ENCODE data around the gene C2CD4B. TPM values are rescaled to one million over a fixed set of nuclear protein-coding genes. Genes with fewer than 3 reads are reported as not detected.
A peak's percentile ranks its signal among the peaks of the same experiment; 100 is the strongest.

Gene C2CD4B
- total RNA-seq, 8 experiments from 2014 or later = 0.11 to 0.87 (median 0.45) TPM; not detected in 3

GRCh38 chr15:62141643-62142588 lies 23.2 kb downstream of the C2CD4B start:
- in situ Hi-C loops (cut with MboI; ENCODE audit: low pct_unique_long_range_greater_than_20kb in 2 of 9, low sequenced_read_pairs in 9 of 9, unreplicated experiment in 9 of 9) = no loop called here
- WGBS, 10 experiments = 37 to 91% (median 71%) methylated on average over 3 to 5 of the region's 5 CpGs
- ATAC-seq (replicated peaks in 6 of 8) = no peak
- no peak overlapping the region for H3K4me3 ChIP-seq
- H3K27ac ChIP-seq = no peak overlapping the region
- H3K4me1 ChIP-seq (replicated peaks in 1 of 2) = no peaks in the 10 kb centered on the region

DNA sequence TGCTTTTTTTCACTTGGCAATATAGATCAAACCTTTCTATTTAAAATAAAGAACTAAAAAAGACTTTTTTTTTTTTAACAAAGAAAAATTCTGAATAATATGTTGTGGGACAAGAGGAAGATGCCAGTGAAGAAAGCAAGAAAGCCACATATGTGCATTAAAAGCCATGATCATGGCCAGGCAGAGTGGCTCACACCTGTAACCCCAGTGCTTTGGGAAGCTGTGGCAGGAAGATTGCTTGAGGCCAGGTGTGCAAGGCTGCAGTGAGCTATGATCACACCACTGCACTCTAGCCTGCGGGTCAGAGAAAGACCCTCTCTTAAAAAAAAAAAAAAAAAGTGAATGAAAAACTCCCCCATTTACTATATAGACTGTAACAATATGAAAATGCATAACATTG lies 23.9 kb downstream of the C2CD4B start:
- Histone ChIP-seq H3K27ac (no peak overlapping the region), H3K4me1 (replicated peaks in 1 of 2) (no peaks in the 10 kb centered on the region), H3K4me3 (no peak overlapping the region)
- no peak for ATAC-seq (replicated peaks in 6 of 8)
- WGBS, 10 experiments = 29 to 100% (median 56%) methylated on average over 1 of the region's 1 CpG; no CpG with 5 or more reads in 4 of the 10 experiments
- in situ Hi-C loops (cut with MboI; ENCODE audit: low pct_unique_long_range_greater_than_20kb in 2 of 9, low sequenced_read_pairs in 9 of 9, unreplicated experiment in 9 of 9) = no loop called here

GRCh38 chr15:62138124-62138523 lies 27.0 kb downstream of the C2CD4B start:
- Histone ChIP-seq H3K4me1 (replicated peaks in 1 of 2) (no peaks in the 10 kb centered on the region), H3K27ac (no peak overlapping the region), H3K4me3 (no peak overlapping the region)
- in situ Hi-C loops (cut with MboI; ENCODE audit: low pct_unique_long_range_greater_than_20kb in 2 of 9, low sequenced_read_pairs in 9 of 9, unreplicated experiment in 9 of 9) = no loop called here
- peak in 2 of 8 experiments; percentile 57 to 70 for ATAC-seq (replicated peaks in 6 of 8)
- WGBS, 10 experiments = 51 to 86% (median 75%) methylated on average over 1 to 5 of the region's 5 CpGs

GRCh38 chr15:62136911-62137865 lies 27.9 kb downstream of the C2CD4B start:
- no peak for ATAC-seq (replicated peaks in 6 of 8)
- in situ Hi-C loops (cut with MboI; ENCODE audit: low pct_unique_long_range_greater_than_20kb in 2 of 9, low sequenced_read_pairs in 9 of 9, unreplicated experiment in 9 of 9) = no loop called here
- 68 to 100% (median 86%) methylated on average over 1 to 3 of the region's 3 CpGs; no CpG with 5 or more reads in 4 of the 10 experiments for WGBS, 10 experiments
- Histone ChIP-seq H3K27ac (no peak overlapping the region), H3K4me1 (replicated peaks in 1 of 2) (no peaks in the 10 kb centered on the region), H3K4me3 (no peak overlapping the region)

DNA sequence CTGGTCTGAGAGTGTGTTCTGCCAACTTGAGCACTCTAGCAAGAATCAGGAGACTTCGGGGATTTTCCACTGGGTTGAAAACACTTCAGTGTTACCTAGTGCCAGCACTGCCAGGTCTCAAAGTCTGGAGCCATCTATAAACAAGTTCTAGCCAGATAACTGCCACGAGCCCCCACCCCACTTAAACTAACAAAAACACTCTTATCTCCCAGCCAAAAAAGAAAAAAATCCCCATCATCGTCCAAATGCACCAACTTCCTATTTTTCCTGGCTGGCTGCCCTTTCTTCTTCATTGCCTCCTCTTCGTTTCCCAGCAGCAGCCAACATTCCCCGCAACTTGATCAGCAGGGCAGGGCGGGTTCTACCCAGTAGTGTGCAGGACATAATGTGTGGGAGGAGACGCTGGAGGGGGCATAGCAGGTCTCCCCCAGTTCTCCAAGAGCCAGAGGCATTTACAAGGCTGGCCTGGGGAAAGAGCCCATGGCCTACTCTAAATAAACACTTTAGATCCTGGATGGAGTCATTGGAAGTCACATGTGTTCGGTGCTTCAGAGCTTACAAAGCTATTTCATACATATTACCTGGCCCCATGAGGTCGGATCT lies 29.5 kb downstream of the C2CD4B start:
- Histone ChIP-seq H3K4me1 (replicated peaks in 1 of 2) (no peaks in the 10 kb centered on the region), H3K27ac (no peak overlapping the region), H3K4me3 (no peak overlapping the region)
- 20 to 89% (median 54%) methylated on average over 1 to 9 of the region's 9 CpGs for WGBS, 10 experiments
- ATAC-seq (replicated peaks in 6 of 8) = peak in 2 of 8 experiments; percentile 24 to 88
- in situ Hi-C loops (cut with MboI; ENCODE audit: low pct_unique_long_range_greater_than_20kb in 2 of 9, low sequenced_read_pairs in 9 of 9, unreplicated experiment in 9 of 9) = no loop called here

GRCh38 chr15:62133141-62133540 lies 31.9 kb downstream of the C2CD4B start:
- ATAC-seq (replicated peaks in 6 of 8) = no peak
- in situ Hi-C loops (cut with MboI; ENCODE audit: low pct_unique_long_range_greater_than_20kb in 2 of 9, low sequenced_read_pairs in 9 of 9, unreplicated experiment in 9 of 9) = no loop called here

DNA sequence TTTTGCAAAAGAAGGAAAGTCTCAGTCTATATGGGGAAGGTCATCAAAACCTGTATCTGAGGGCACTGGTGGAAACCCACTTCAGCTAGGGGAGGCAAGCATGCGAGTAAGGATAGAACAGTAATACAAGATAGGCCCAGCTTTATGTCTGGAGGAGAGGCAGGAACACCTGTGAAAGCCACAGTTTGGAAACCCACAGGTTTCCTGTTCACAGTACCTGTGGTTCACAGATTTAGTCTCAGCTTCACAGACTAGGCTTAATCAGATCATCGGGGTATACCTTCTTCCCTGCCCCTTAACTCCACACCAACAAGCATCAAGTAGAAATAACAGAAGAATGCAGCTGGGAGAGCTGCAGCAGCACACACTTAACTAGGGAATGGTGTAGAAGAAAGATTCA lies 36.2 kb downstream of the C2CD4B start:
- in situ Hi-C loops (cut with MboI; ENCODE audit: low pct_unique_long_range_greater_than_20kb in 2 of 9, low sequenced_read_pairs in 9 of 9, unreplicated experiment in 9 of 9) = no loop called here
- no peak overlapping the region for H3K27ac ChIP-seq
- ATAC-seq (replicated peaks in 6 of 8) = no peak
- no peaks in the 10 kb centered on the region for H3K4me1 ChIP-seq (replicated peaks in 1 of 2)
- no peak overlapping the region for H3K4me3 ChIP-seq
- WGBS, 10 experiments = 63 to 100% (median 70%) methylated on average over 1 to 2 of the region's 2 CpGs; no CpG with 5 or more reads in 5 of the 10 experiments

More at GRCh38 chr15:62133141-62133540, 31.9 kb downstream of the C2CD4B start:
- WGBS, 10 experiments = 27 to 100% (median 93%) methylated on average over 2 to 3 of the region's 3 CpGs; no CpG with 5 or more reads in 1 of the 10 experiments
- Histone ChIP-seq H3K4me1 (replicated peaks in 1 of 2) (no peaks in the 10 kb centered on the region), H3K4me3 (no peak overlapping the region), H3K27ac (no peak overlapping the region)

DNA sequence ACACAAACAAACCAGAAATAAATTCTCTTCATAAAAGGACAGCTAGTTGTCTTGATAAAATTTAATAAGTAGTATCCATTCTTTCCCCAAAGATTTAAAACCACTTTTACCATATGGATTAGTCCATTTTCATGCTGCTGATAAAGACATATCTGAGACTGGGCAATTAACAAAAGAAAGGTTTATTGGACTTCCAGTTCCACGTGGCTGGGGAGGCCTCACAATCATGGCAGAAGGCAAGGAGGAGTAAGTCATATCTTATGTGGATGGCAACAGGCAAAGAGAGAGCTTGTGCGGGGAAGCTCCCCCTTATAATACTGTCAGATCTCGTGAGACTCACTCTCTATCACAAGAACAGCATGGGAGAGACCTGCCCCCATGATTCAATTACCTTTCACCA lies 38.7 kb downstream of the C2CD4B start:
- no peak for ATAC-seq (replicated peaks in 6 of 8)
- Histone ChIP-seq H3K27ac (no peak overlapping the region), H3K4me3 (no peak overlapping the region), H3K4me1 (replicated peaks in 1 of 2) (no peaks in the 10 kb centered on the region)
- in situ Hi-C loops (cut with MboI; ENCODE audit: low pct_unique_long_range_greater_than_20kb in 2 of 9, low sequenced_read_pairs in 9 of 9, unreplicated experiment in 9 of 9) = no loop called here
- 40 to 75% (median 51%) methylated on average over 2 to 3 of the region's 3 CpGs; no CpG with 5 or more reads in 6 of the 10 experiments for WGBS, 10 experiments

- H3K4me1 ChIP-seq (replicated peaks in 1 of 2) = no peaks in the 10 kb centered on the region
- ATAC-seq (replicated peaks in 6 of 8) = peak in 3 of 8 experiments; percentile 61 to 66 (median 65)
- 0 to 83% (median 50%) methylated on average over 1 to 2 of the region's 2 CpGs; no CpG with 5 or more reads in 1 of the 10 experiments for WGBS, 10 experiments
- in situ Hi-C loops (cut with MboI; ENCODE audit: low pct_unique_long_range_greater_than_20kb in 2 of 9, low sequenced_read_pairs in 9 of 9, unreplicated experiment in 9 of 9) = no loop called here
- H3K4me3 ChIP-seq = no peak overlapping the region
- H3K27ac ChIP-seq = no peak overlapping the region
Measured at GRCh38 chr15:62125773-62126172, 39.3 kb downstream of the C2CD4B start.

- in situ Hi-C loops (cut with MboI; ENCODE audit: low pct_unique_long_range_greater_than_20kb in 2 of 9, low sequenced_read_pairs in 9 of 9, unreplicated experiment in 9 of 9) = no loop called here
- peak in 3 of 8 experiments; percentile 30 to 74 (median 38) for ATAC-seq (replicated peaks in 6 of 8)
- no peaks in the 10 kb centered on the region for H3K4me1 ChIP-seq (replicated peaks in 1 of 2)
- H3K4me3 ChIP-seq = no peak overlapping the region
- 0 to 55% (median 45%) methylated on average over 1 to 2 of the region's 2 CpGs; no CpG with 5 or more reads in 1 of the 10 experiments for WGBS, 10 experiments
- no peak overlapping the region for H3K27ac ChIP-seq
Measured at GRCh38 chr15:62124973-62125303, 40.1 kb downstream of the C2CD4B start.

DNA sequence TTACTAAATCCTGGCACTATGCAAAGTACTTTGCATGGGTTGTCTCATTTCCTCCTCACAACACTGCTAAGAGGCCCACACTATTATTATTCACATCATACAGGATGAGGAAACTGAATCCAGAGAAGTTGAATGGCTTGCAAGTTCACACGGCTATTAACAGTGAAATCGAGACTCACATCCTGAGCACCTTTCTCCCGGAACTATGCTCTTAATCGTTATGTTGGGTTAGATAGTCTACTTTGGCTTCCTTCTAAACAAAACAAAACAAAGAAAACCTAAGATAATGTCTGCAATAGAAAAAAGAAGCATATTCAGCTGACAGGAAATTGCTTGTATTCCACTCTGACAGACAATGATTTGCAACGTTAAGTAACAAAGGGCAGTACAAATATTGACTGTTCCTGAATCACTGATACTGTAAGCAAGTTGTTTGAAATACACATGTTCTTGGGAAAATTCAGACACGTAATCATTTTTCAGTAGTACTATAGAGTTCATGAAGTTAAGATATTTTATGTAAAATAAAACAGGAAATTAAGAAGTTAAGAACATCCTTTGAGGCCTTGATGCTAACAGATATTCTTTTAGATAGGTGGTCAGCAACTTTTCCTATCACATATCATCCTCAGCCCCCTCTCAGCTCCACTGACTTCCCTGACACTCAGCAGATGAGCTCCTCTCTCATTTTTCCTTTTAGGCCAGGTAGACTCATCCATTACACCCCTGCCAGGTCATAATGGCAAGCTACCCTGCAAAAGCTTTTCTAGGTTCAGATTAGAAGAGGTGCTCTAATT lies 40.7 kb downstream of the C2CD4B start:
- in situ Hi-C loops (cut with MboI; ENCODE audit: low pct_unique_long_range_greater_than_20kb in 2 of 9, low sequenced_read_pairs in 9 of 9, unreplicated experiment in 9 of 9) = no loop called here
- ATAC-seq (replicated peaks in 6 of 8) = peak in 5 of 8 experiments; percentile 2 to 66 (median 18)
- Histone ChIP-seq H3K4me3 (no peak overlapping the region), H3K4me1 (replicated peaks in 1 of 2) (peaks cover 0 to 5% of the 10 kb centered on the region in 2 donors), H3K27ac (no peak overlapping the region)
- 10 to 75% (median 57%) methylated on average over 3 to 6 of the region's 6 CpGs for WGBS, 10 experiments

- H3K4me3 ChIP-seq = no peak overlapping the region
- no peak for ATAC-seq (replicated peaks in 6 of 8)
- in situ Hi-C loops (cut with MboI; ENCODE audit: low pct_unique_long_range_greater_than_20kb in 2 of 9, low sequenced_read_pairs in 9 of 9, unreplicated experiment in 9 of 9) = no loop called here
- H3K4me1 ChIP-seq (replicated peaks in 1 of 2) = peaks cover 0 to 9% of the 10 kb centered on the region in 2 donors
- H3K27ac ChIP-seq = no peak overlapping the region
- 88 to 100% (median 96%) methylated on average over 1 to 2 of the region's 2 CpGs; no CpG with 5 or more reads in 2 of the 10 experiments for WGBS, 10 experiments
Measured at GRCh38 chr15:62122249-62122648, 42.8 kb downstream of the C2CD4B start.
